ENCODE data around the gene KLF5. TPM values are rescaled to one million over a fixed set of nuclear protein-coding genes. Genes with fewer than 3 reads are reported as not detected.

KLF5 gene
- total and polyA plus RNA-seq, 2 donors (not counting 1 experiment from before 2014, with no cell fraction given) = 0.83 to 3.3 TPM

- no peak overlapping the region for H3K27ac ChIP-seq (ENCODE audit: insufficient read depth, low read length)
- no peaks in the 10 kb centered on the region for H4K20me1 ChIP-seq (ENCODE audit: control insufficient read depth, extremely low read depth, insufficient read depth, low read length)
- no peak overlapping the region for H3K9ac ChIP-seq (ENCODE audit: insufficient read depth, low read length)
- H3K4me2 ChIP-seq (ENCODE audit: extremely low read depth, insufficient read depth, low read length) = no peak overlapping the region
- H3K4me3 ChIP-seq (replicated peaks in 1 of 4; ENCODE audit: control extremely low read depth in 1 of 4, insufficient read depth in 1 of 4, low read depth in 3 of 4, low read length in 4 of 4) = no peak overlapping the region
- no peak for TF ChIP-seq EZH2 (IDR thresholded peaks at IDR 0.05; ENCODE audit: low read length, missing control alignments)
- TF ChIP-seq CTCF (conservative IDR thresholded peaks at IDR 0.05 in 1 of 2, IDR thresholded peaks at IDR 0.05 in 1 of 2; ENCODE audit: low read depth in 1 of 2, low read length in 2 of 2) = no peak
- H2AFZ ChIP-seq (ENCODE audit: low read length) = no peak overlapping the region
- H3K9me3 ChIP-seq (ENCODE audit: control insufficient read depth, insufficient read depth, low read depth, low read length) = no peaks in the 10 kb centered on the region
- no peaks in the 10 kb centered on the region for H3K79me2 ChIP-seq (ENCODE audit: control insufficient read depth, insufficient read depth, low read length)
- H3K27me3 ChIP-seq (ENCODE audit: control insufficient read depth, insufficient read depth, low read length) = no peaks in the 10 kb centered on the region
- H3K4me1 ChIP-seq (ENCODE audit: control insufficient read depth, extremely low read depth, insufficient read depth, low read length) = no peaks in the 10 kb centered on the region
- DNase-seq (ENCODE audit: low read depth in 2 of 2) = no peak
- H3K36me3 ChIP-seq (ENCODE audit: control insufficient read depth, insufficient read depth, low read length) = no peaks in the 10 kb centered on the region
These were observed 51.2 kb downstream of the KLF5 start for GRCh38 chr13:73109969-73110368.

GRCh38 chr13:73110814-73111213 lies 52.0 kb downstream of the KLF5 start:
- no peaks in the 10 kb centered on the region for H3K9me3 ChIP-seq (ENCODE audit: control insufficient read depth, insufficient read depth, low read depth, low read length)
- DNase-seq (ENCODE audit: low read depth in 2 of 2) = no peak
- H3K27me3 ChIP-seq (ENCODE audit: control insufficient read depth, insufficient read depth, low read length) = no peaks in the 10 kb centered on the region
- TF ChIP-seq EZH2 (IDR thresholded peaks at IDR 0.05; ENCODE audit: low read length, missing control alignments) (no peak), CTCF (conservative IDR thresholded peaks at IDR 0.05 in 1 of 2, IDR thresholded peaks at IDR 0.05 in 1 of 2; ENCODE audit: low read depth in 1 of 2, low read length in 2 of 2) (no peak)
- H3K4me2 ChIP-seq (ENCODE audit: extremely low read depth, insufficient read depth, low read length) = no peak overlapping the region
- no peaks in the 10 kb centered on the region for H3K36me3 ChIP-seq (ENCODE audit: control insufficient read depth, insufficient read depth, low read length)
- no peak overlapping the region for H3K27ac ChIP-seq (ENCODE audit: insufficient read depth, low read length)
- no peaks in the 10 kb centered on the region for H3K79me2 ChIP-seq (ENCODE audit: control insufficient read depth, insufficient read depth, low read length)
- H2AFZ ChIP-seq (ENCODE audit: low read length) = no peak overlapping the region
- no peak overlapping the region for H3K9ac ChIP-seq (ENCODE audit: insufficient read depth, low read length)
- no peaks in the 10 kb centered on the region for H3K4me1 ChIP-seq (ENCODE audit: control insufficient read depth, extremely low read depth, insufficient read depth, low read length)
- no peak overlapping the region for H3K4me3 ChIP-seq (replicated peaks in 1 of 4; ENCODE audit: control extremely low read depth in 1 of 4, insufficient read depth in 1 of 4, low read depth in 3 of 4, low read length in 4 of 4)
- no peaks in the 10 kb centered on the region for H4K20me1 ChIP-seq (ENCODE audit: control insufficient read depth, extremely low read depth, insufficient read depth, low read length)

GRCh38 chr13:73111331-73111730 lies 52.5 kb downstream of the KLF5 start:
- Histone ChIP-seq H3K27ac (ENCODE audit: insufficient read depth, low read length) (no peak overlapping the region), H4K20me1 (ENCODE audit: control insufficient read depth, extremely low read depth, insufficient read depth, low read length) (no peaks in the 10 kb centered on the region), H2AFZ (ENCODE audit: low read length) (no peak overlapping the region), H3K4me1 (ENCODE audit: control insufficient read depth, extremely low read depth, insufficient read depth, low read length) (no peaks in the 10 kb centered on the region), H3K36me3 (ENCODE audit: control insufficient read depth, insufficient read depth, low read length) (no peaks in the 10 kb centered on the region), H3K9me3 (ENCODE audit: control insufficient read depth, insufficient read depth, low read depth, low read length) (no peaks in the 10 kb centered on the region), H3K27me3 (ENCODE audit: control insufficient read depth, insufficient read depth, low read length) (no peaks in the 10 kb centered on the region), H3K4me2 (ENCODE audit: extremely low read depth, insufficient read depth, low read length) (no peak overlapping the region), H3K4me3 (replicated peaks in 1 of 4; ENCODE audit: control extremely low read depth in 1 of 4, insufficient read depth in 1 of 4, low read depth in 3 of 4, low read length in 4 of 4) (no peak overlapping the region), H3K79me2 (ENCODE audit: control insufficient read depth, insufficient read depth, low read length) (no peaks in the 10 kb centered on the region), H3K9ac (ENCODE audit: insufficient read depth, low read length) (no peak overlapping the region)
- DNase-seq (ENCODE audit: low read depth in 2 of 2) = no peak
- TF ChIP-seq CTCF (conservative IDR thresholded peaks at IDR 0.05 in 1 of 2, IDR thresholded peaks at IDR 0.05 in 1 of 2; ENCODE audit: low read depth in 1 of 2, low read length in 2 of 2) (no peak), EZH2 (IDR thresholded peaks at IDR 0.05; ENCODE audit: low read length, missing control alignments) (no peak)
